WTC11 (cell line): ENCODE results near the gene ATP6V1C2.

ENCODE experiments used
- CTCF ChIP-seq: fragments of 200-600 bp; IDR thresholded peaks from 2 replicates; pipeline ENCODE4 v1.8.0; 2022; ENCODE audit warnings: antibody characterized with exemption
- E2F5 ChIP-seq: sonication (generic); formaldehyde crosslinking; IDR thresholded peaks from 2 replicates; pipeline ENCODE4 v1.8.1; 2022; ENCODE audit warnings: mild to moderate bottlenecking, moderate library complexity, missing genetic modification reagents
- JUN ChIP-seq: sonication (generic); formaldehyde crosslinking; IDR thresholded peaks from 2 replicates; pipeline ENCODE4 v1.8.0; 2023; ENCODE audit warnings: mild to moderate bottlenecking, missing genetic modification reagents
- NFYB ChIP-seq: sonication (generic); formaldehyde crosslinking; conservative IDR thresholded peaks from 2 replicates; pipeline ENCODE4 v1.8.0; 2022; ENCODE audit warnings: low read depth, missing genetic modification reagents
- NR2C2 ChIP-seq: sonication (generic); formaldehyde crosslinking; IDR thresholded peaks from 2 replicates; pipeline ENCODE4 v1.8.0; 2022; ENCODE audit warnings: mild to moderate bottlenecking, missing genetic modification reagents
- PRDM15 ChIP-seq: sonication (generic); formaldehyde crosslinking; IDR thresholded peaks from 2 replicates; pipeline ENCODE4 v1.8.0; 2022; ENCODE audit warnings: missing genetic modification reagents
- SMAD3 ChIP-seq: sonication (generic); formaldehyde crosslinking; IDR thresholded peaks from 2 replicates; pipeline ENCODE4 v1.8.0; 2022; ENCODE audit warnings: missing genetic modification reagents, mild to moderate bottlenecking, borderline replicate concordance
- SMAD4 ChIP-seq: sonication (generic); formaldehyde crosslinking; IDR thresholded peaks from 2 replicates; pipeline ENCODE4 v1.8.0; 2022; ENCODE audit warnings: mild to moderate bottlenecking, missing genetic modification reagents
- TCF7 ChIP-seq: sonication (generic); formaldehyde crosslinking; IDR thresholded peaks from 2 replicates; pipeline ENCODE4 v1.8.0; 2022; ENCODE audit warnings: mild to moderate bottlenecking, low read depth, missing genetic modification reagents, moderate library complexity
- TEAD4 ChIP-seq: sonication (generic); formaldehyde crosslinking; IDR thresholded peaks from 2 replicates; pipeline ENCODE4 v1.8.0; 2022; ENCODE audit warnings: mild to moderate bottlenecking, missing genetic modification reagents
- ZNF263 ChIP-seq: sonication (generic); formaldehyde crosslinking; IDR thresholded peaks from 2 replicates; pipeline ENCODE4 v1.8.1; 2022; ENCODE audit warnings: low read depth, mild to moderate bottlenecking, moderate library complexity, missing genetic modification reagents
- ZSCAN18 ChIP-seq: fragments of 250-450 bp; sonication (Bioruptor Pico); IDR thresholded peaks from 2 replicates; pipeline ENCODE4 v2.1.2; 2022; ENCODE audit warnings: mild to moderate bottlenecking, moderate library complexity

- TF ChIP-seq NFYB (CRISPR knock-in tag) (no peak), TCF7 (CRISPR knock-in tag) (no peak), E2F5 (CRISPR knock-in tag) (no peak), ZNF263 (no peak), CTCF (no peak), SMAD3 (CRISPR knock-in tag) (no peak), TEAD4 (CRISPR knock-in tag) (no peak), PRDM15 (CRISPR knock-in tag) (no peak), JUN (no peak), ZSCAN18 (CRISPR knock-in tag) (no peak), NR2C2 (no peak), SMAD4 (CRISPR knock-in tag) (no peak)
Measured at GRCh38 chr2:10773821-10774341, 52.5 kb downstream of the ATP6V1C2 start.
